VCaP (cell line): ENCODE results near the gene LHPP.

ENCODE experiments used
- H3K27ac ChIP-seq: fragments of 450-650 bp; 2 replicates; pipeline ENCODE4 v1.5.1; 2017
- CTCF ChIP-seq: fragments of 450-650 bp; conservative IDR thresholded peaks from 2 replicates; pipeline ENCODE4 v1.5.1; 2017; ENCODE audit warnings: mild to moderate bottlenecking, moderate library complexity

LHPP gene

GRCh38 chr10:124512040-124512428, 50.4 kb downstream of the LHPP start:
- H3K27ac ChIP-seq, result no peak overlapping the region
- no peak for TF ChIP-seq CTCF

- no peak overlapping the region for H3K27ac ChIP-seq
- no peak for TF ChIP-seq CTCF
These were observed 51.0 kb downstream of the LHPP start for GRCh38 chr10:124512600-124512999.

DNA sequence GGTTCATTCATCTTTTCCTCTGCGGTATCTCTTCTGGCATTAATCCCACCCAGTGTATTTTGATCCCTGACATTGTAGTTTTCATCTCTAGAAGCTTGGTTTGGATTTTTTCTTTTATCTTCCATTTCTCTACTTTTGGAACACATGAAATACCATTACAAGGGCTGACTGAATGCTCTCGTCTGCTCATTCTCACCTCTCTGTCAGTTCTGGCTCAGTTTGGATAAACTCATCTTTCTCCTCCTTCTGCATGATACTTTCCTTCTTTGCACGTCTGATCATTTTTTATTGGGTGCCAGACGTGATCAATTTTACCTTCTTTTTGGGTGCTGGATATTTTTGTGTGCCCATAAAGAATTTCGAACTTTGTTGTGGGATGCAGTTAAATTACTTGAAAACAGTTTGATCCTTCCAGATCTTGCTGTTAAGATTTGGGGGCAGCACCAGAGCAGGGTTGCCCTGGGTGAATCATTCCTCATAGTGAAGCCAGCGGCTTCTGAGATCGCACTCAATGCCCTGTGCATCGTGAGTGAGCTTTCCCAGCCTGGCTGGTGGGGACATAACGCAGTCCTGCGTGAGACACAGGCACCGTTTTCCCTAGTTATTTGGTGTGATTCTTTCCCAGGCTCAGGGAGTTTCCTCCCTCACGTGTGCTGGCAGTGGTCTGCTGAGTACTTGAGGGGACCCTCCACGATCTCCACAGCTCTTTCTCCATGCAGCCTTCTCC, 53.8 kb downstream of the LHPP start:
- H3K27ac ChIP-seq, result no peak overlapping the region
- no peak for TF ChIP-seq CTCF

DNA sequence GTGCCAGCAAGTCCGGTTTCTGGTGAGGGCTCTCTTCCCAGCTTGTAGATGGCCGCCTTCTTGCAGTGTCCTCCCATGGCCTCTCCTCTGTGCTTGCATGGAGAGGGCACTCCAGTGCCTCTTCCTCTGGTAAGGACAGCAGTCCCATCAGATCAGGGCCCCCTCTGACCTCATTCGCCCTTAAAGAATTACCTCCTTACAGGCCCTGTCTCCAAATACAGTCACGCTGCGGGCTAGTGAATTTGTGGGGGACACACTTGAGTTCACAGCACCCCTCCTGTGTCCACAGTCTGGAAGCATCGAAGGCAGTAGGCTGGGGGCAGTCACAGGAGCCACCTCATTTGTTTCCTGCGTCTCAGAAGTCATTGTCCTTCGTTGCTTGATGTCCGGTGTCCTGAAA, 54.6 kb downstream of the LHPP start:
- no peak overlapping the region for H3K27ac ChIP-seq
- no peak for TF ChIP-seq CTCF

GRCh38 chr10:124516746-124517397, 55.2 kb downstream of the LHPP start:
- H3K27ac ChIP-seq, result no peak overlapping the region
- no peak for TF ChIP-seq CTCF

- TF ChIP-seq CTCF, result no peak
- H3K27ac ChIP-seq, result no peak overlapping the region
These were observed 55.8 kb downstream of the LHPP start for GRCh38 chr10:124517461-124517860.

DNA sequence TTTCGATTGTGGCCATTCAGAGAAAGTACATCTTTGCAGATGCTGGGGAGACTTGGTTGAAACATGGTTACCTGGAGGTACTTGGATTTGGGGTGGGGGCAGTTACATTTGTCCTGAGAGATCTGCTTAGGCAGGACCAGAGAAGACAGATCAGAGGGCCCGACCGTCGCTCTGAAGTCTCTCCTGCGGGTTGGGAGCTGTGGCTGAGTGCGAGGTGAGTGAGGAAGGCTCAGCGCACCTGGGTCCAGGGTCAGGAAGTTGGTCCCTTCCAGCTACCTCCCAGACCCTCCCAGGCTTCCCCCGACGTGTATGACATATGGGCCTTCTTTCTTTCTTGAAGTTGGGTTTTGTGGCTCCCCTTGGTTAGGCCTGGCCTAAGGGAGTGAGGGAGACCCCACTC, 56.3 kb downstream of the LHPP start:
- no peak overlapping the region for H3K27ac ChIP-seq
- TF ChIP-seq CTCF, result no peak
